ENCODE results near the gene MAGI2. TPM values are rescaled to one million over a fixed set of nuclear protein-coding genes. Genes with fewer than 3 reads are reported as not detected.
"Not testable (repeated sequence)": the region's sequence is repeated elsewhere in the genome, so short reads cannot be mapped to it uniquely, and the experiment has no call there.

Gene MAGI2
- total RNA-seq, 1 donor from 2014 or later, result 0.05 TPM

DNA sequence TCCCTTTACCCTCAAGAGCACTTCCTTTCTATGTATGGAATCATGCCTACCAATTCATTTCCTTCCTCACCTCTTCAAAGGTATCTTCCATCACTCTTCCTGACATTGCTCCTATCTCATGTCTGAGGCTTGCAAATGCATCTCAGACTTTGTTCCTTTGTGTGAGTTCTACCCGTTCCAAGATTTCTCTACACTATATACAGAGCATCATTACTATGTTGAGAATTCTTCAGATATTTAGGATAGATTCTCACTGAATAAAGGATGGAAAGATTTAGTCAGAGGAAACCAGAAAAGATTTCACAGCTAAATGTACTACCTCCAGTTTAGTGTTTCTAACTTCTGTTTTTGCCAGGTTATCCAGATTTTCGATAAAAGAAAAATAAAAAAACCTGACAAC is 1192.2 kb downstream of the MAGI2 start:
- intact Hi-C loops (cut with micrococcal nuclease), result no loop called here

DNA sequence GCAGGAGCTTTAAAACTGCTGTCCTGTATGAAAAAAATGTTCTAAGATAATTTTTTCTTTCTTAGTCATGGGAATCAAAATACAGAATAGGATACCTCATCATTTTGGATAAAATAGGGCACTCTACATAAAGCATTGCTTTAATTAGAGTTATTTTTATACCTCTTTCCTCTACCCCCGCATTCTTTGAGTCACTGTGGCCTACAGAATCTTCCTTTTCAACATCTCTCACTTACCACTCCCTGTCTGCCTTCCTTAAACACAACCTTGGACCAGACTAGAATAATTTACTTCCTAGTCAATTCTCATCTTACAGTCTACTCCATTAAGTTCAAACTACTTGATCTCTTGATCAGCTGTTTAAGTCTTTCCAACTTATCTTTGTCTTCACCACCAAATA is 1192.6 kb downstream of the MAGI2 start:
- intact Hi-C loops (cut with micrococcal nuclease), result no loop called here

DNA sequence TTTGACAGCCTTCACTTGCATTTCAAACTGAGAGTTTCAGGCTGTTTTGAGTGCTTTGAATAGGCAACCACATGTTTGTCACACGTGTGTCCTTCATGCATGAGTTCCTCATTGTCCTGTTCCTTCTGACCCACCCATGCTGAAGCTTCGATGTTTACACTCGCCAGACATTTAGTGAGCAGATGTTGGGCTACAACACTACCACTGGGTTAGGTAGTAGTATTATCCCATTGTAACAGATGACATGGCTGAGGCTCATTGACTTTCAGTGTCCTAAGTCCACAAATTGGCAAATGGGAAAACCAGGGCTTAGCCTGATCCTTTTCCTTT is 1198.8 kb downstream of the MAGI2 start:
- intact Hi-C loops (cut with micrococcal nuclease), result no loop called here

DNA sequence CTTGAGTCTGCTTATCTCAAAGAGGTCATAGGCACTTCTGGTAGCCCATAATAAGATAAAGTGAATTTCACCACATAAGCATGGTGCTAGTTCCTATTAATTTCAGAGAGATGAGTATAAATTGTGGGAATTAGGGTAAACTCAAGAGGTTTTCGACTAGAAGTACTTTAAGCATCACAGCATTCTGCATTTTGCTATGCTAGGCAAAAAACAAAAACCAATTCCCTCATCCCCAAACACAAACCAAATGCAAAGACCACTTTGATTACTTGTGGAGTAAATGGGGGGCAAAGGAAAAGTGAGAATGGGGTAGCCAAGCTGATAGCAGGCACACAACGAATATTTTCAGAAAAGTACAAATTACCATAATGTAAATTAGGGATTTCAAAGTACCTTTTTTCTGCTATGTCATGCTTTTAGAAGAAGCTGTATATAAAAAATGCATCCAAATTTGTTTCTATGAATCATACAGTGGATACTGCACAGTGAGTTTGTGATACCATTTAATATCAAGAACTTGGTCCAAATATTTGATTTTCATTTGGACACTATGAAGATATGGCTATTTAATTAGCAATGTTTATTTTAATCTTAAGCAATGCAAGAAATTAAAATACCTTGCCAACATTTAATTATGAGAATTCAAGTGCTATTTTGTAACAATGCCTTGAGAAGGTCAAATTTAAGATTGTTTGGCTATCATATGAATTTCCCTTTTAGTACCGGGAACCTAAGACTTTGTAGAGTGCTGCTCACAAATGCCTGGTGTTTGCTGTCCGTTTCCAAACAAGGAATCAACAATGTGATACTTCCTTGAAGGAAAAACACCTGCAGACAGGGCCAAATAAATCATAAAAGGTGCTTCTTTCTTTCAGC is 1199.4 kb downstream of the MAGI2 start:
- intact Hi-C loops (cut with micrococcal nuclease), result no loop called here

DNA sequence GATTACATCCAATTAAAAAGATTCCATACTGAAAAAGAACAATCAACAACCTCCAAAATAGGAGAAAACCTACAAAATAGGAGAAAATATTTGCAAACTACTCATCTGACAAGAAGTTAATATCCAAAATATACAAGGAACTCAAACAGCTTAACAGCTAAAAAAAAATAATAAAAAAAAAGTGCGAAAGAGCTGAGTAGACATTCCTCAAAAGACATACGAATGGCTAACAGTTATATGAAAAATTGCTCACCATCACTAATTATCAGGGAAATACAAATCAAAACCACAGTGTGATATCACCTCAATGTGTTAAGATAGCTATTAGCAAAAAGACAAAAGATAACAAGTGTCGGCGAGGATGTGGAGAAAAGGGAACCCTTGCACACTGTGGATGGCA is 1204.6 kb downstream of the MAGI2 start:
- intact Hi-C loops (cut with micrococcal nuclease), result no loop called here

DNA sequence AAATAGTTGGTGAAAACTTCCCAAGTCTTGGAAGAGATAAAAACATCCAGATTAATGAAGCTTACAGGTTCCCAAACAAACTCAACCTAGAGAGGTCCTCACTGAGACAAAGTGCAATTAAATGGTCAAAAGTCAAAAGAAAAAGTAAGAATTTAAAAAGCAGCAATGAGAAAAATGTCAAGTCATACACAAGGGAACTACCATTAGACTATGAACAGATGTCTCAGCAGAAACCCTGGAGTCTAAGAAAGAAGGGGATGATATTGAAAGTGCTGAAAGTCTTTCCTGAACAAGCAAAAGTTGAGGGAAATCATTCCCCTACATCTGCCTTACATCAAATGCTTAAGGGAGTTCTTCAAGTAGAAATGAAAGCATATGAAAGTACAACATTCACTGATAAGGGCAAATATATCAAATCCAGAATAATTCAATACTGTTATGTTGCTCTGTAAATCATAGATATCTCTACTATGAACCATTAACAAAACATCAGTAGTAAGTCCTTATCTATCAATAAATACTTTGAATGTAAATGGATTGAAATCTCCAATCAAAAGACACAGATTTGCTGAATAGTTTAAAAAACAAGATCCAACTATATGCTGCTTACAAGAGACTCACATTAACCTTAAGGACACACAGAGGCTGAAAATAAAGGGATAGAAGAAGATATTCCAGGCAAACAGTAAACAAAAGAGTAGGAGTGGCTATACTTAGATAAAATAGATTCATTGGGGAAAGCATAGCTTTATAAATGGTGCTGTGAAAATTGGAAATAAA is 1205.4 kb downstream of the MAGI2 start:
- intact Hi-C loops (cut with micrococcal nuclease), result no loop called here

DNA sequence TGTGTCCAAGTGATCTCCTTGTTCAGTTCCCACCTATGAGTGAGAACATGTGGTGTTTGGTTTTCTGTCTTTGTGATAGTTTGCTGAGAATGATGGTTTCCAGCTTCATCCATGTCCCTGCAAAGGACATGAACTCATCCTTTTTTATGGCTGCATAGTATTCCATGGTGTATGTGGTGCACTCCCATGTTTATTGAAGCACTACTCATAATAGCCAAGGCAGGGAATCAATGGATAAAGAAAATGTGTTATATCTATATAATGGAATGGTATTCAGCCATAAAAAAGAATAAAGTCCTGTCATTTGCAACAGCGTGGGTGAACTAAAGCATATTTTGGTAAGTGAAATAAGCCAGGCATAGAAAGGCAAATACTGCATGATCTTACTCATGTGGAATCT is 1213.3 kb downstream of the MAGI2 start:
- intact Hi-C loops (cut with micrococcal nuclease), result not testable (repeated sequence)

DNA sequence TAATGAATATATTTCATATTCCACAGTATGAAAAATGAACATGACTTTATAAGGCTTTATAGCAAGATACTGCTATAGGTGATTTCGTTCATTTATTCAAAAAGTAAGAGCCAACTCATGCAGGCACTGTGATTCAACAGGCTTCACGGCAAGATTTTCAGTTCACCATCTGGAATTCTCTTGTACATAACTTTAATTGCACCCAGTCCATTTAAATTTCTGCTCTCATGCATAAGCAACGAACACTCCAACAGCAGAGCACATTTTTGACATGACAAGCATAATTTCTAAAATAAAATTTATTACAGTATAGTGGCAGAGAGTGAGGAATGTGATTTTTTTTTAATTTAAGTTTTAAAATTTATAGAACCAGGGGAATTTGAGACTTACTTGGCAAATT is 1218.8 kb downstream of the MAGI2 start:
- intact Hi-C loops (cut with micrococcal nuclease), result no loop called here

DNA sequence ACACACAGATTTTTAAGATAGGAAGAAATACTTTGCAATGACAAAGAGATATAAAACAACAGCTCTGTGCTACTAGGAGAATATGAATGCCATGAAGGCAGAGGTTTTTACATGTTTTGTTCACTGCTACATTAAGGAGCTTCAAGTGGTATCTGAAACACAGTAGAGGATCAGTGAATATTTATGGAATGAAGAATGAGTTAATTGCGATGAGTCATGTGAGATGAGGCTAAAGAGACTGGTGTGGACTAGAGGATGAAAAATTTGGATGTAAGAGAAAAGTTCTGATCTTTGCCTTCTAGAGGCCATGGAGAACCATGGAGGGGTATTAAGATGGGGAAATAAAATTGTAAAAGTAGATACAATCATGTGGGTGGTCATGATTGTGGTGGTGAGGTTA is 1220.7 kb downstream of the MAGI2 start:
- intact Hi-C loops (cut with micrococcal nuclease), result no loop called here

DNA sequence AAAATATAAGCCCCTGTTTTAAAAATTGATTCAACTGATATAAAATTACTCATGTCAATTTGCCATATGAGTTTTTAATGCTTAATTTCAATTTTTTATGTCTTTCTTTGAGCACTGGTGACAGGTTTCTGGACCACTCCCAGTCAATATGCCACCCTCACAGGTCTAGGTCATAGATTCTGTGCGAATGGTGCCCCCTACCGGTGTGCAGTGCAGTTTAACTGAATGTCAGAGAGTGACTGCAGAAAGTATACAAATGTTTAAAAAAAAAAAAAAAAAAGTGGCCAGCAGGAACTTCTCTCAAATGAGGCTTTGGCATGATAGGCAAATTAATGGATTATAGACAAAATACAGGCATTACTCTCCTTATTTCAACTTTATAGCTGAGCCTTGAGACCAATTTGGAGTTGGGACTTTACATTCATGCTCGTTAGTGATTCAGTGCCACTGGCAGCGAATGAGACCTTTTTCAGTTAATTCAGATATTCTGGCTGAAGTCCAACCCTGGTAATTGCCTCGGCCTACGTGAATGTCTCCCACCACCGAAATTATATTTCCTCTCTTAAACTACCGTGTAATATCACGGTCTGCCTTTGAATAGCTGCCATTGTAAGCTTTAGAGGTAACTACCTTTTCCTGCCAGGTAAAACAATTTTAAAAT is 1227.3 kb downstream of the MAGI2 start:
- intact Hi-C loops (cut with micrococcal nuclease), result loop anchor here (10.0 kb wide), 1 partner anchor 571 kb away; no protein-coding TSS in a partner anchor

DNA sequence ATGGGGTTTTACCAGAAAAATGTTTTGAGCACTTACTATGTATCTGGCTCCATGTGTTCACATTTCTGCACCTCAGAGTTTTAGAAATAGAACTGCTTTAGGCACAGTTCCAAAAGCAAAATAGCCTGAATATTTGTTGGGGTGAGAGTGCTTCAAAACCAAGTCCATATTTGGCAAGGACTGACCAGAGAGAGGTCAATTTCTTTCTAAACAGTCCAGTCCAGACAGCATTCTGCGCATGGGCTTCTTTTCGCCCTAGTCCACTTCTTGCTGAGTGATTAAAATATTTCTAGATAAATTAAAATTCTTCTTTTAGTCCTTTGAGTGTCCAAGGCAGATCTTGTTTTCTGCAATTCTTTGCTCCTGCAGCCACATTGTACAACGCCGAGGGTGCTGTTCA is 1227.9 kb downstream of the MAGI2 start:
- intact Hi-C loops (cut with micrococcal nuclease), result loop anchor here (10.0 kb wide), 1 partner anchor 571 kb away; no protein-coding TSS in a partner anchor

DNA sequence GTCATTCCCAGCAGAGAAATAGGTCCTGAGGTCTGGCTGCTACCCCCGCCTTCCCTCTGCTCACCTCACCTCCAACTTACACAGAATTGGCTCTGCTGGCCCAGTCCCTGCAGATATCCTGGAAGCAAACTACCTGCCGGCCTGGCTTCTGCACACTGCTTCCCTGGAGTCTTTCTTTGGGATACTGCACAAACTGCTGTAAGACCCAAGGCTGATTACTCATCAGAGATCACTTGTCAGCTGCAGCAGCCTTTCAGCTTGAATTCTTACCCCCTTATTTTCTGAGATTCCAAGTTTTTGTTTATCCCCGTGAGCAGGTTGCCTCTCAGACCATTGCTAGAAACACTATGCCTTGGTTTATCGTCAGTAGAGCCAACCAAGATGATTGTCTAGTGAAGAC is 1228.5 kb downstream of the MAGI2 start:
- intact Hi-C loops (cut with micrococcal nuclease), result loop anchor here (10.0 kb wide), 1 partner anchor 570 kb away; no protein-coding TSS in a partner anchor

DNA sequence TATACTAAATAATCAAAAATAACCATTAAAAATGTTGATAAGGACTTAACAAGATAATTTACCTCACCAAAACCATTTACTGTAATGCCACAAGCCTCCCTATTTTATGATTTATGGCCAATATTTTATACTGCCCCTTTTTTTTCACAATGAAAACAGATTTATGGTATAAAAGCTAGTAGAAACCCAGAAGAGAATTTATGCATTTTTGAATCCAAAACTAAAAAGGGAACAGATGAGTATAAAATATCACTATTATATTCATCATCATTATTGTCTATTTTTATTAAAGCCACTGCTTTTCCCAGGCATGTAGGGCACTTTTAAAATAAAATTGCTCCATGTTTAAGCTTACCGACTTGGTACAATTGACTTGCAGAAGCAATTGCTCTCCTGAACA is 1229.9 kb downstream of the MAGI2 start:
- intact Hi-C loops (cut with micrococcal nuclease), result loop anchor here (10.0 kb wide), 1 partner anchor 569 kb away; no protein-coding TSS in a partner anchor

DNA sequence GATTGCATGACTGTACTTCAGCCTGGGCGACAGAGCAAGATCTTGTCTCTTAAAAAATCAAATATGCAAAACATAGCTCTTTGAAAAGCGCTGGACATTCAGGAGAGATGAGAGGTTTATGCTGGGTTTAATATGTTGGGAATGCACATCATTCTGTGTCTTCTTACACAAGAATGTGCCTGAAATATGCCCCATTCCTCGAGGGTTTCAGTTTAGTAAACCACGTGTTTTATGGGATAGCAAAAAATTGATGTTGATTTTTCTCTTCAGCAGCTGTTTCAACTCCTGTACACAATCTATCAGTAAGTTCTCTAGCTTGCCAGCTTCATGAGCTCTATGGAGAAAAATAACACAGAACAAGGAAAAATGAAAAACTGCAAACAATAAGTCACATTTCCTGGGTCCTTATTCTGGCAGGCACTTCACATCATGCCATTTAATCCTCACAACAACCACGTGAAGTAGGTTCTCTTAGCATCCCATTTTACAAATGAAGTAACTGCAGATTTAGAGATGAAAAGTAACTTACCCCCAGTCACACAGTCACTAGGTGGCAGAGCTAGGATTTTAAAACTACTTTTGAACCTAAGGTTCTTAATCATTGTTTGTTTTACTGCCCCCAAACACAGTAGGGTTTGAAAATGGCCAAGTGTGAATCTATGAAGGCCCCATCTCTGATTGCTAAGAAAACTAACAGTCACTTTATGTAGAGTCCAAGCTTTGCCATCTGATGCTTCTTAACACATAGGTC is 1231.3 kb downstream of the MAGI2 start:
- intact Hi-C loops (cut with micrococcal nuclease), result loop anchor here (10.0 kb wide), 1 partner anchor 567 kb away; no protein-coding TSS in a partner anchor

DNA sequence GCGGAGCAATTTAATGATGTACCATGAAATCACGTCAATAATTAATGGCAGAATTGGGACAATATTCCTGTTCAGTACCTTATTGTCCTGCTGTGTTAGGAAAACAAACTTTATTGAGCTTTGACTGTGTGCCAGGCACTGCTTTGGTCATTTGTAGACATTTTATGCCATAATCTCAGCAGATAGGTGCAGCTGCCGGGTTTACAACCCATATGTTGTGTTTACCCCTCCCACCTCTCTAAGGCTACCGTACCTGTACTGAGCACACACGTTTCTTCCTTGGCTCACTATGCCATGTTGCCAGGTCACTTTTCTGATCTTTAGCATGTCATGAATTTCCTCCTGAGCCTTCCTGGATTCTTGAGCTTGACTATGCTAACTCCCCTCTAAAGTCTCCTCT is 1232.7 kb downstream of the MAGI2 start:
- intact Hi-C loops (cut with micrococcal nuclease), result loop anchor here (10.0 kb wide), 1 partner anchor 566 kb away; no protein-coding TSS in a partner anchor

DNA sequence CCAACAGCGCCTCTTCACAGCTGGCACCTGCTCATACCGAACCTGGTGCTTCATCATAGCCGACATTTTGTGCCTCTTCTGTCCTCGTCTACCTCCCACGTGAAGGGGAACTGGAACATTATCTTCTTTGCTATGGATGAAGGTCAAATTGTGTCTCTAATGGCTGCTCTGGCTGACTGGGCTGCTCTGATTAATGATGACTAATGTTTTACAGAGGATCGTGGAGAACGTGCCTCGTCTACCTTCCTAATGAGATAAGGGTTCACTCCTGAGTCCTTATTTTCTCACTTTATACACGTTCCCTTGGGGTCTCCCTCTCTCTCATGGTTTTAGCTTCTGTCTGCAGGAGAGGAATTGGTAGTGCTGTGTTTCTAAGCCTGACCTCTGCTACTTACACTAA is 1234.6 kb downstream of the MAGI2 start:
- intact Hi-C loops (cut with micrococcal nuclease), result no loop called here

DNA sequence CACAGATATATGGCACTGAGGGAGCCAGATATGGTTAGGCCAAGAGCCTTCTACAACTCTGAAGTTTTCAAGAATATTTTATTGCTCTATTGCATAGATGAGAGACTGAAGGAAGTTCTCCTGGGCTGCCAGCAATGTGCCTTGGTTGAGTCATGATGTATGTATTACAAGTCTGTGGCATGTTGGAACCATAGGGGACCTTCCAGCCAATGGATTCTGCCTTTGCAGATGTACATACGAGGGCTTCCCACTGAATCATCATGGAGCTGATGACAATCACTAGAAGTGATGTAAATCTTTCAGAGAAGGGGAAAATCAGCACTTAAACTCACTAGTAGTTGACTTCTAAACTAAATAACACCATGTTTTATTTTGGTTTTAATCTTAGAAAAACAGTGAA is 1235.4 kb downstream of the MAGI2 start:
- intact Hi-C loops (cut with micrococcal nuclease), result no loop called here

DNA sequence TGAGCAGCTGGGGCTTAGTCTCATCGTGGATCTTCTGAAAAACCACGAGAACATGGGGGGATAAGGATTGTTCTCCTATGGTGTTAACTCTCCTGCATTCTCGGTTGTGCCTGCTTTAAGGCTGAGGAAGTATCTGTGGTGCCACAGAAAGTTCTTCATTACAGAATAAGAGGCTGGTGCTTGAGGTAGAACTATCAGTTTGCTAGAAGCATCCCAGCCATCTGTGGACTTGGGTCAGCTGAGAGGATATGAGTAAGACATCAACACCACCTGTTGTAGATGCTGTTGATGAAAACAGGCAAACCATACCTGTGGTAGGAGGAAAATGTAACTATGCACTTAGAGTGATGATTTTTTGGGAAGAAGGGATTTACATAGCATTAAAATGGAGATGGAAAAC is 1238.3 kb downstream of the MAGI2 start:
- intact Hi-C loops (cut with micrococcal nuclease), result no loop called here

DNA sequence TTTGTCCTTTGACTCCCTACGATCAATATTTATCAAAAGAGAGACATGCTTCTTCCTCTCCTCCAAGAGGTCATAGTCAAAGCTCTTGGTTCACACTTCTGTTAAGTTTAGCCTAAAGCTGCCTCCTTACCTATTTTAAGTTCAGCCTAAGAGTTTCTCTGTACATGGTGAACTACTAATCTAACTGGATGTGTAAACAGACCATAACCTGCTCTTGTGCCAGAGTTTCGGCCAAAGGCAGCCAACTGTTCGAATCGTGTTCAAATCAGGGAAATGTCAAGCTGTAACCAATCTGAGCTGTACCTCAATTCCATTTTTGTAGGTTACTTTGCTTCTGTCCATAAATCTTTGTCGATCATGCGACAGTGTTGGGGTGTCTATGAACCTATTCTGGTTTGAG is 1240.1 kb downstream of the MAGI2 start:
- intact Hi-C loops (cut with micrococcal nuclease), result no loop called here

DNA sequence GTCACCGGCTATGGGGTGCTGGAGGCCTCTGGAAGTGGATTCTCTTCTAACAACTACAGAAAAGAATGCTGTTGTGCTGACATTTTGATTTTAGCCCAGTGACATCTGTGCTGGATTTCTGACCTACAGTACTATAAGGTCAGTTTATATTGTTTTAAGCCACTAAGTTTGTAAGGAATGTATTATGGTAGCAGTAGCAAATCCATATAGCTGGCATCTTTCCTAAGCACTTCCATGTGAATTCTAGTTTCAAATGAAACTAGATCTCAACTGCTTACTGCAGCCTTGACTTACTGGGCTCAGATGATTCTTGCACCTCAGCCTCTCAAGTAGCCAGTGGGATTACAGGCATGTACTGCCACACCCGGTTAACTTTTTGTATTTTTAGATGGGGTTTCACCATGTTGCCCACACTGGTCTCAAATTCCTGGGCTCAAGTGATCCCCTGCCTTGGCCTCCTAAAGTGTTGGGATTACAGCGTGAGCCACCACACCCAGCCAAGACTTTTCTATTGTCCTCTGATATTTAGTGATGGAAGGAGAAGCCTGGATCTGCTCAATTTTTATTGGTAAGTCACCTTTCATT is 1240.9 kb downstream of the MAGI2 start:
- intact Hi-C loops (cut with micrococcal nuclease), result no loop called here

DNA sequence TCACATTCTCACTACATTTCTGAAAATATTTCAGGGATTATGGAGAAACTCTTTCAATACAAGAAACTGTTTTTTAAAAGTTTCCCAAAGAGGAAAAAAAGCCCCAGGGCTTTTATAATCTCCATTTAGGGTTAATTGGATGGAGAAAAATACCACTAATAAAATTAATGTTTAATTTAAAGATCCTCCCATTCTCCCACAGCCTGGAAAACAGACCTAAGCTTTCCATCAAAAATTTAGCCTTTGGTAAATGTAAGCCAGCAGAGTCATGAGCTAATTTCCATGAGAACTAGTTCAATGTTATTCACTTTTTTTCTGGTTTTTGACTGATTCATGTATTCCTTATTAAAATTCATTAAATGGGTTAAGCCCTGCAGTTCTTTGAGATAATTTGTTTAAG is 1246.2 kb downstream of the MAGI2 start:
- intact Hi-C loops (cut with micrococcal nuclease), result no loop called here
